Activated naive CD4-positive, alpha-beta T cell treated with anti-CD3 and anti-CD28 coated beads, Interleukin-2, amount 50 U/mL, for 16 hours (primary cell): Measurements from ENCODE around the gene EFCAB12.
"Not testable (repeated sequence)": the region's sequence is repeated elsewhere in the genome, so short reads cannot be mapped to it uniquely, and the experiment has no call there.

Experiments used
- DNase-seq: peaks from one replicate; pipeline ENCODE4 v3.0.0-alpha.2; 2020

Gene EFCAB12

DNA sequence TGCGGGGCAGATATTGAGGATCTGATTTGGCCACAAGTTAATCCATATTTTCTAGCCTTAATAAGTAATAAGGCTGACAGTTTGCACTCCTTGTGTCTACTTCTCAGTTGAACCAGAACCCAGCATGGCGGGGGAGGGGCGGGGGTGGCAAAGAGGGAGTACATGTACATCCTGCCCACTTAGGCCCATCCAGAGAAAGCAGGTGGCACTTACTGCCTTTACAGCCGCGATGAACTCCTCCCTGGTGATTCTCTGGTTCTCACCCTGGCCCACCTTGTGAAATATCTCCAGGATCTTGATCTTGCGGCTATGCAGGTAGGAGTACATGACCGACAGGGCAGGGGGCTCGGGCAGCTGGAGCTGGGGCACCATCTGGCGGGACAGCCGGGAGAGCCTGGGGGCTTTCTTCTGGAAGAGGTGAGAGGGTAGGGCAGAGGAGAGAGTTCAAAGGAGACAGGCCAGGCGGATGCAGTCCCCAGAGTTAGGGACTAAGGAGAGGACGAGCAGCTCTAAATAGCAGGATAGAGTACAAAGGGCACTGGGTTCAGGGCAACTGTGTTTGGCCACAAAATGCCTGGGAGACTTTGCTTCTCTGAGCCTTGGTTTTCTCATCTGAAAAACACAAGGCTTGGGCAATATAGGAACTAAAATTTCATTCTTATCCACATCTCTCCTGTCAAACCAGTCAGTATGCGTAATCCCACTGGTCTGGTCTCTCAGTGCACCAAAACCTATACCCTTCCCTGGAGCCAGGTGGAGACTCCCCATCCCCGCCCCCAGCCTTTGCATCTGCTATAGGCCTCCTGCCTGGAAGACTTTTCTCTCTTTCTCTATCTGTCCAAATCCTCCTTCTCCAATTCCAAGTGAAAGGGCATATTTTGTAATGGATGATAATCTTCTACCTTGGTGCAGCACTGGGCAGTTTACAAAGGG, 10.1 kb downstream of the EFCAB12 start:
- DNase-seq: no peak

DNA sequence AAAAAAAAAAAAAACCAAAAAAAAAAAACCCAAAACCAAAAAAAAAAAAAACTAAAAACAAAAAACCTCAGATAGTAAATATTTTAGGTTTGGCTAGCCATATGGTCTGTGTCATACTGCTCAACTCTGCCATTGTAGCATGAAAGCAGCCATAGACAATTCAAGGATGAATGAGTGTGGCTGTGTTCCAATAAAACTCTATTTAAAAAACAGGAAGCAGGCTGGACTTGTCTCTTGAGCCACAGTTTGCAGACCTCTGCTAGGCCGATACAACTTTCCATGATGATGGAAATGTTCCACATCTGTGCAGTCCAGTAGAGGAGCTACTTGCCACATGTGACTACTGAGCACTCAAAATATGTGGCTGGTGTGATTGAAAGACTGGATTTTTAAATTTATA, 11.1 kb downstream of the EFCAB12 start:
- DNase-seq: no peak

DNA sequence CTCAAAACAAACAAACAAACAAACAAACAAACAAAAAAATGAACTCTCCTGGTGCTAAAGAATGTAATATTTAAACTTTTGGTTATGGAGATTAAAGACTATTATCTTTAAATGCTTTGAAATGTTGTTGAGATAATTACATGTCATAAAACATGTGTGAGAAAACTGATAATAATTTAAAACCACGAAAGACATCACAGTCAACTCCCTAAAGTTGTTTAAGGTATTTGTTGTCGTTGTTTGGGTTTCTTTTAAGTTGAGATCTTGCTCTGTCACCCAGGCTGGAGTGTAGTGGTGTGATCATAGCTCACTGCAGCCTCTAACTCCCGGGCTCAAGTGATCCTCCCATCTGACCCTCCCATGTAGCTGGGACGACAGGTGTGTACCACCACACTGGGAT, 12.0 kb downstream of the EFCAB12 start:
- no peak for DNase-seq

DNA sequence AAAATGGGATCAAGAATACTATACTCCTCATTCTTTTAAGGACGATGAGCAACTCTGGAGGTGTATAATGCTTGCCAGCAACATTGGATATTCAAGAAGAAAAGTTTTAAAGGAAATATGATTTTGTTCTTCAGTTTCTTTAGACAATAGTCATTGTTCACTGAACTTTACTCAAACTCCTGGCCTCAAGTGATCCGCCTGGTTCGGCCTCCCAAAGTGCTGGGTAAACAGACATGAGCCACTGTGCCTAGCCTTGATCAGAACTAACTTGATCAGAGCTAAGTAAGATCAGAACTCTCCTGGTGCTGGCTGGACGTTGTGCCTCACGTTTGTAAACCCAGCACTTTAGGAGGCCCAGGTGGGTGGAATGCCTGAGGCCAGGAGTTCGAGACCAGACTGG, 12.6 kb downstream of the EFCAB12 start:
- DNase-seq: no peak

DNA sequence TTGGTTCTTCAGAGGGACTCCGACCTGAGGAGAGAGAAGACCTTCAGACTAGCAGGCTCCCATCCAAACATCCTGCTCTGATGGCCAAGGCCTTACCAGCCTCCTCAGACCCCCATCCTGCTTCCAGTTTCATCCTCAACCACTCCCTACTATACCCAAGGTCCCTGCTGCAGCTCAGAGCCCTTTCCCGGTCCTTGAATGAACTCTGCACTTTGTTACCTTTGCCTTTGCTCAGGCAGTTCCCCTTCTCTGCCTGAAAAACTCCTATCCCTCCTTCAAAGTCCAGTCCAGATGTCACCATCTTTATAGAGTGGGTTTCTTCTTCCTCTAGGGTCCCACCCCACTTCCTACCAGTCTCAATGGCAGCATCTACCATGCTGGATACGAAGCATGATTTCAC, 13.1 kb downstream of the EFCAB12 start:
- DNase-seq: no peak

DNA sequence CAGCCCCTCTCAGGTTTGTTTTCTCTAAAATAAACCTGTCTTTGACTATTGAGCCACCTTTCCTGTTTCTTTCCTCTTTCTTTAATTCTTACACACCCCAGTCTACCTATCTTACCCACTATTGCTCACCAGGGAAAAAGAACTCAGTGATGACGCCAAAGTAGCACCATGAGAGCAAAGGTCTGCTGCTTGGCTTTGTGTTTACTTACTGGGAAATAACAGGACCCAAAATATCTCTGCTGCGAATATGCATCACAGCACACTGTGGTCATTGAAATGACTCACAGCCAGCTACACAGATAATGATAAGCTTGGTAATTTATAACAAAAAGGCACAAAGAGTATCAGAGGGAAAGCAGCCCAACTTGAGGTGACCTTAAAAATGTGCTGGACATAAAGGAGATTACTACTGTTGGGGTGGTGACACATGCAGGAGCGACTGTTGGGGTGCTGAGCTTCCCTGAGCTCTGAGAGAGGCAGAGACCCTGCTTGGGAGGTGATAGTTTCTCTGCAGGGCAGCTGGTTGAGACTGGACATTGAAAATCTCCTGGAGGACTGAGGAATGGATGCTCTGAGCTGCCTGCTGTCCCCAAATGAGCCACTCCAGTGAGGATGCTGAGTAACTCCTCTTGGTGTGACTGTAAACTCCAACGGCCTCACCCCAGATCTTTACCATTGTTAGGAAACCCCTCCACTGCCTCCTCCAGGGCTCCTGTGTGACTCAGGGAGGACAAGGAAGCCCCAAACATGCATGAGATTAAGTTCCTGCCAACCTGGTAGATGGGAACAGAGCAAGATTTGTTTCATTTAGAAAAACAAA, 14.5 kb downstream of the EFCAB12 start:
- DNase-seq: no peak

DNA sequence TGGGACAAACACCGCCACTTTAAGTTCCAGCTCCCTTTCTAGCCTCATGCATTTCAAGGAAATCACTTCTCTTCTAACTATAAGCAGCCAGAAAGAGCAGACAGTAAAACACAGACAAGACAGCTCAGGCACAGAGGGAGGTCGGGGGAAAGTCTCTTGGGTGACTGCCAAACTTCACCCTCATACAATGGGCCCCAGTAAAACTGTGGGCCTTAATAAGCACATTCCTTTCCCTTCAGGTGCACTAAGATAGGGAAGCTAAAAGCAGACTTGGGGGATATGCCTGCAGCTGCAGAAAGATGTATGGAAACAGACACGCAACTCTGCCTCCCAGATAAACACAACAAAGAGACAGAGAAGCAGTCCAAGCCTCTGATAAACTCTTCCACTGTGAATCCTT, 15.2 kb downstream of the EFCAB12 start:
- not testable (repeated sequence) for DNase-seq

DNA sequence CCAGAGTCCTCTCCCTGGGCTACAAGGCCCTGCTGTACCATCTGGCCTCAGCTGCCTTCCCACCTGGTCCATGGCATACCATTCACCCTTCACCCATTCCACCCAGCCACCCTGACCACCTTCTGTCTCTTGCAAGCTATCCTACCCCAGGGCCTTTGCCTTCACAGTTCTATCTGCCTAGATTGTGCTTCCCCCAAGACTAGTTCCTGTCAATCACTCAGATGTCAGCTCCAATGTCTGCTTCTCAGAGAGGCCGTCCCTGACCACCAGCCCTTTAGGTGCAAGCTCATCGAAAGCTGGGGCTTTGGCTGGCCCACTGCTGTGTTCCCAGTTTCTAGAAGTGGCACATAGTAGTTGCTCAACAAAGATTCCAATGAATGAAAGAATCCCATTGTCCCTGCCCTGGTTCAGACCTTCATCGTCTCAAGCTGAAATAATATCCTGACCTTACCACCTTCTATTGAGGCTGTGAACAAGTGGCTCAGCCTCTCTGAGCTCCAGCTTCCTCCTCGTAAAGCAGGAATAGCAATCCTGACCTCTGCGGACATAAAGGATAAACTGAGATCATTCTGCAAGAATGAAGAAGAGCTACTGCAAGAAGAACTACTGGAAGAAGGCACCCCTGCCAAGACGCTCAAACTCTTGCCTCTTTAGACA, 15.8 kb downstream of the EFCAB12 start:
- no peak for DNase-seq

DNA sequence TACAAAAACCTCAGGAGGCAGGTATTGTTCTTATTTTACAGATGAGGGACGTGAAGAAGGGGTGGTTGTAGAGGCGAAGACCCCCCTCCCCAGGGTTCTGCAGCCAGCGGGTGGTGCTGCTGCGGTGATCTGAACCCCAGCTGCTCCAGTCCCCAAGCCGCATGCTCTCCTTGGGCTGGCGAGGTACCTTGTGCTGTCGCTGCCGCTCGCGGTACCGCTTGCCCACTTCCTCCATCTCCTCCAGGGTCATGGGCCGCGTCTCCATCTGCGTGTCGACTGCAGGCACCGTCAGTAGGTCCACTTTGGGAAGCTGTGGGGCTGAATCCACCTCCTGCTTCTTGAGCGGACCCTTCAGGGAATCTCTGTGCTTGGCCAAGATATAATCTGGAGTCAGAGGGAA, 17.5 kb downstream of the EFCAB12 start:
- no peak for DNase-seq

DNA sequence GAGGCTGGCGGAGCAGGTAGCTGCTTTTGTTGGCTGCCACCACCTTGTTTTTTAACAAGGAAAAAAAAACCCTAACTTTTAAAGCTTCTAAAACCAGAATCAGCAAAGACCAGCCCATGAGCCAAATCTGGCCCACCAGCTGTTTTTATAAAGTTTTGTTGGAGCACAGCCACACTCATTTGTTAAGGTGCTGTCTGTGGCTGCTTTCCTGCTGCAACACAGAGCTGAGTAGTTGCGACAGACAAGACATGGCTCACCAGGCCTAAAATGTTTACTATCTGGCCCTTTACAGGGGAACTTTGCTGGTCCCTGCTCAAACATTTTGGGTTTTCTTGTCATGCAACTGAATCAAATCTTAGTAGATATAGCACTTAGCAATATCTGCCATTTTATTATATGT, 18.9 kb downstream of the EFCAB12 start:
- DNase-seq: no peak

DNA sequence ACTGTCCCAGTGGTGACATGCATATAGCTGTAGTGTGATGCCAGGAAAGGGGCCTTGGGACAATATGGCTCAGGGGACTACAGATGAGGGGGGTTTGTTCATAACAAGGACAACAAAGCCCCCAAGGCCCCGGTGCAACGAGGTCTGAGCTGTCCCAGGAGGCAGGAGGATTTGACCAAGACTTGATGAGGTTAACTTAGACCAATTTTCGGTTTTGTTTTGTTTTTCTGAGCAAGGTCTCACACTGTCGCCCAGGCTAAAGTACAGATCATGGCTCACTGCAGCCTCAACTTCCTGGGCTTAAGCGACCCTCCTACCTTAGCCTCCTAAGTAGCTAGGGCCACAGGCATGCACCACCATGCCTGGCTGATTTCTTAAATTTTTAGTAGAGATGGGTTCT, 23.8 kb downstream of the EFCAB12 start:
- no peak for DNase-seq

DNA sequence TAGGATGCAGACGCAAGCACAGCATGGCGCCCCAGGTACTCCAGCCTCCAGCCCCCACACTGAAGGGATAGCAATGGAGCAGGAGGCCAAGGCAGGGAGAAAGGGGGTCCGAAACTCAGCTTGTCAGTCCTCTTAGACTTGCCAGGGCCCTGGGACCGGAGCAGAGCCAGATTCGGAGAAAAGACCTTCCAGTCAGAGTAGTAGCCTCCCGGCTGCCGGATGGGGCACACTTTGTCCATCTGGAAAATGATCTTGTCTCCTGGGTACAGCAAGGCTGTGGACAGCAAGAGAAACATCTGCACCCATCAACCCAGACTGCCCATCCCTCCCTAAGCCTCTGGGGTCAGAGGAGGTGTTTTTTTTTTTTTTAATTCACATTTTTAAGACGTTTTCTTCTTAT, 24.3 kb downstream of the EFCAB12 start:
- no peak for DNase-seq

DNA sequence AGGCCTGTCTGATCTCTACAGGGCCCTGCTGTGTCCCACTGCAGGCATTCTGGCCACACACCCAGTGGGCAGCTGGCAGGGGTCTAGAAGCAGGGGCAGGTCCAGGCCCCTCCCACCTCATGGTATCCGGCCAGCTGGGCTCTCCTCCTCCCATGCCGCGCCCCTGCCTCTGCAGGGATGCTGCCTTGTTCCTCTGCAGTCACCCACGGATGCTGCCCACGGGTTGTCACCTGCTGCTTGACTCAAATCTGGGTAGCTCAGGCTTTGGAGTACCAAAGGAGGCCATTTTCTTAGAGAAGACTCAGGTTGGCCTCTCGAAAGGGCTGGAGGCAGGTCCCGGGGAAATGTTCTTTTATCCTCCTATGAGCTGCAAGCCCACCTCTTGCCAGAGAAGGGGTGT, 25.0 kb downstream of the EFCAB12 start:
- DNase-seq: no peak

DNA sequence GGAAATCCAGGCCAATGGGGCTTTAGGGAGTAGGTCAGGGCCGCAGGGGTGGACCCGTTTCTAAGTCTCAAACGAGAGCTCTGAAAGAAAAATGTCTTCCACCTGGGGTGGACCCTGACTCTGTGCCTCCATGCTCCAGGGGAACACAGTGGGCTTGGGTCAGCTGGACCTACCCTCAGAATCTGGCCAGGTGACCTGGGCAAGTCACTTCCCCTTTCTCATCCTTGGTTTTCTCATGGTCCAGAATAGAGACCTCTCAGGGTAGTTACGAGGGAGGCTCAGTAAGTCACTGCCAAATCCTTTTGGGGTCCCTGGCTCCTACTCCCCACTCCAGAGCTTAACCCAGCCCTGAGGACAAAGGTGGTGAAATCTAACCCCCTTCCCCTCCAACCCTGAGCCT, 25.8 kb downstream of the EFCAB12 start:
- DNase-seq: no peak

DNA sequence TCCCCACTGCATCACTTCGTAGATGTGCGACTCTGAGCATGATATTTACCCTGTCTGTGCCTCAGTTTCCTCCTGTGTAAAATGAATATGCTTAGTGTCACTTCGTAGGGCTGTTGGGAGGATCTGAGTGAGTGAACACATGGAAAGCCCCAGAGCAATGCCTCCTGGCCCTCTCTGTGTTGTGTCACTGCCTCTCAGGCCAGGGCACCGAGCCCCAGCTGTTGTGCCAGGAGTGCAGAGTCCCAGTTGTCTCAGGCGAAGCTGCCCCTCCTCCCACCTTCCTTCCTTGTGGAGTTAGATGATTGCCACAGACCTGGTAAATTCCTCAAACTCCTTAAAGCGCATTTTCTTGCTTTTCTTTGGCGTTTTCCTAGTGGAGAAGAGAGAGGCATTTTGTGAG, 26.2 kb downstream of the EFCAB12 start:
- DNase-seq: no peak

DNA sequence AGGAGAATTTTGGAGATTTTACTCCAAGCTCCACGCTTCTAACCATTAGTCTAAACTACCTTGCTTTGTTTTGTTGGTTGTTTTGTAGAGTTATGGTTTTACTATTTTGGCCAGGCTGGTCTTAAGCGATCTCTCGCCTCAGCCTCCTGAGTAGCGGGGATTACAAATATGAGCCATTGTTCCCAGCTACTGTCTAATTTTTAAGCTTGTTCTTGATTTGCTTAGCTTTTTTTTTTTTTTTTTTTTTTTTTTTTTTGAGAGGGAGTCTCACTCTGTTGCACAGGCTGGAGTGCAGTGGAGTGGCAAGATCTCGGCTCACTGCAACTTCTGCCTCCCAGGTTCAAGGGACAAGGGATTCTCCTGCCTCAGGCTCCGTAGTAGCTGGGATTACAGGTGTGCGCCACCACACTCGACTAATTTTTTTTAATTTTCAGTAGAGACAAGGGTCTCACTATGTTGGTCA, 28.5 kb downstream of the EFCAB12 start:
- DNase-seq: no peak

DNA sequence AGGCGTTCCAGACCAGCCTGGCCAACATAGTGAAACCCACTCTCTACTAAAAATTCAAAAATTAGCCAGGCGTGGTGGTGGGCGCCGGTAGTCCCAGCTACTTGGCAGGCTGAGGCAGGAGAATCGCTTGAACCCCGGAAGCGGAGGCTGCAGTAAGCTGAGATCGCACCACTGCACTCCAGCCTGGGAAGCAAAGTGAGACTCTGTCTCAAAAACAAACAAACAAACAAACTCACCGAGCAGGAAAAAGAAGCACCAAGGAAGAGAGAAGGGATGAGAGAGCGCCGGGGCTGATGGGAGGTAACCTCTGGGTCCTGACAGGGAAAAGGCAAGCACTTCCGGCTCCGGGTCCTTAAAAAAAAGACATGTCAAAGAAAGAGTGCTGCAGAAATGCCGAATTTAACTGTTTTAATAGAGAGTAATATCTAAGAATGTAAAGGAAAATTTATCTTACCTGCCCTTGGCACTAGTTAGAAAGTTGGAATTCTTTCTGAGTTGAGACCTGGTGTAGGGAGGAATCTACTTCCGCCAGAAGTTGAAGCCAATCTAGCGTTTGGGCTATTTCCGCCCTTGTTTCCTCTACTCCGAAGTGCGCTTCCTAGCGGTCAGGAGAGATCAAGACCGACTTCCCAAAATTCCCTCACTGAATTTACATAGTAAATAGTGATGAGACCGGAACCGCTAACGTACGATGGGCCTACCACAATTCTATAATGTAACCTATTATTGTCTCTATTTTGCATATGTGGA, 29.1 kb downstream of the EFCAB12 start:
- DNase-seq: peak; percentile 68

DNA sequence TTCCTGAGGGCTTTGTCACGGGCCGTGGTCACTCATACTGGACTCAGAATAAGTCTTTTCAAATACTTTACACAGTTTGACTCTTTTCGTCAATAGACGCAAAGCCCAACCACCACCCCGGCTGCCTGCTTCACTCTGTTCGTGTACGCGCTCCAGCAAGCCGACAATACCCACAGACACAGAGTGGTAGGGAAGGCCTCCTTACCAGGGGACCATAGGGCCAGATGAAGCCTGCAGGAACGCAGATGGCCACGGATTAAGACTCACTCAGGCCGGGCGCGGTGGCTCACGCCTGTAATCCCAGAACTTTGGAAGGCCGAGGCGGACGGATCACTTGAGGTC, 29.7 kb downstream of the EFCAB12 start:
- peak; percentile 17 for DNase-seq

DNA sequence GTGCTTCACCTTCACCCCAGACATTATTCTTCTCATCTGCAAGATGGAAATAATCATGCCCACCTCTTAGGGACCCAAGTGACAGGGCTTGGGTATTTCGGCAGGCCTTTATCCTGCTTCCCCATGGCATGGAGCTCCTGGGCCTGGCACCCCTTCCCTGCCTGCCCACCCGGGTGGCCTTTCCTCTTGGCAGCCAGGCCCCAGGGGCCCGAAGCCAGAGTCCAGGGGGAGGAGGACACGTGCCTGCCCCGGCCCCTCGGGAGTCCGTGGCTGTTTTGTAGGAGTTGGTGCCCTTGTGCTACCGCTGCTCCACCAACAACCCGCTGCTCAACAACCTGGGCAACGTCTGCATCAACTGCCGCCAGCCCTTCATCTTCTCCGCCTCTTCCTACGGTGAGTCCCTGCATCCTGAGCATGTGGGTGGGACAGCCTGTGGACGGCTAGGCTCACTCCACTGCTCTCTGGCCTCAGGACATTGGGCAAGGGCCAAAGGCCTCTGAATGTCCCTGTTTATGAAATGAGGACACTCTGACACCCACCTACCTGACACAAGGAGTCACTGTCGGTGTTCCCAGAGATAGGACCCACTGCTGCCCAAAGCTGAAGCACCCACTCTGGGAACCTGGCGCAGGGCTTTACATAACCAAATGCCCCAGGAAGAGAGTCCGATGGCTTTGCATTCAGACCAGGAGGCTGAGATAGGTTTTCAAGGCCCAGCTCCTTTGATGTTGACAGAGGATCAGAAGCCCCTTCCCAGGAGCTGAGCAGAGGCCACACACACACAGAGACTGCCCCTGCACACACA, 34.5 kb downstream of the EFCAB12 start:
- DNase-seq: not testable (repeated sequence)

DNA sequence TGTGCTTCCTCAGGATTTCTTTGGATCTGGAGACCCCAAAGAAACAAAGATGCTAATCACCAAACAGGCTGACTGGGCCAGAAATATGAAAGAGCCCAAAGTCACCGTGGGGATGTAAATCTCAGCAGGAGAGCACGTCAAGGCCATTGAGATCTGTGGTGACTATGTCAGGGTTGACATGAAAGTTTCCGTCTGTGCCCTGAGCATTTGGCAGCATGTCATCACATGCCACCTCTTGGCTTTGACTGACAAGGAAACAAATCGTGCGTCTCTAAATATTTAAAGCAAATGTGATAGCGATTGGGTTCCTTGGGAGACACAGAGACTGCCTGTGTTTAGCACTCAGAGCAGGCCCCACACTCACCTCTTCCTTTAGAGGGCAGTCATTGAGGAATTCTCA, 35.2 kb downstream of the EFCAB12 start:
- DNase-seq: no peak

DNA sequence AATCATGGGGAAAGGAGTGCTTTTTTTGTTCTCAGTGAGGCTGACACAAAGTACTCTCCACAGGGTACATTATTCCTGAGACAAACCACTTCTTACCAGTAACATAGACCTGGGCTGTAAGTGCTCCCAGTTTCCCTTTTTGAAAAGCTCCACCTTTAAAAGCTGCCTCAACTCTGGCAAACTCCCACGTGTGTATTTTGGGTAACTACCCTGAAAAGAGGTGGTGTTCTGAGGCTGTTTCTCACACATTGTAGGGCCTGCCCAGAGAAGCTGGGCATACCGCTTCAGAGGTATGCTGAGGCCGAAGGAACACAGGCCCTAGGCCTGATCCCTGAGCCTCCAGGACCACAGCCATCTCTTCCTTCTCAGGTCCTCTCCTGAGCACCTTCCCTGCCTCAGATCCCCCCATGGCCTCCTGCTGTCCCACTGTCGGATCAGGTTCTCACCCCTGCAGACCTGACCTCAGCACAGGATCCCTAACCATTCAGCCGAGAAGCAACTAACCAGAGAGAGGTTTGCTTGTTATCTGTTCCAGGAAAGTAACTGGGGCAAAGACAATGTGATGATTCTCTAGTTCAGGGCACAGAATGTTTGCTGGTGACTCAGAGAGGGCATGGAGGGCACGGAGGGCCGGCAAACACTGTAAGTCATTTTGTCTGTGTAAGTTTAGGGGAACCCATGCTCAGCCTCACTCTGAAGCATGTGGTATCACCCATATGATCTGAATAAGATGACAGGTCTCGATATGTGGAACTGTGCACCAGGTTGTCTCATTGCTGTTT, 36.1 kb downstream of the EFCAB12 start:
- not testable (repeated sequence) for DNase-seq
